Fibroblast of lung (primary cell): ENCODE results near the gene GALNT17.

Experiments used
- EZH2 ChIP-seq: IDR thresholded peaks from 2 replicates; pipeline ENCODE4 v1.5.1; 2012; ENCODE audit warnings: low read length, control low read depth, mild to moderate bottlenecking; ENCODE audit errors: missing control alignments
- TF ChIP-seq, protein P1 (sequence below), 2 donors: IDR thresholded peaks in 1 of 2; conservative IDR thresholded peaks in 1 of 2; 1 replicate in 1 of 2; 2 replicates in 1 of 2; pipeline ENCODE4 v1.5.1; 2011 to 2012; ENCODE audit warnings: low read length in 2 of 2, control low read depth in 1 of 2, inconsistent platforms in 1 of 2, low read depth in 1 of 2, mild to moderate bottlenecking in 1 of 2

DNA sequence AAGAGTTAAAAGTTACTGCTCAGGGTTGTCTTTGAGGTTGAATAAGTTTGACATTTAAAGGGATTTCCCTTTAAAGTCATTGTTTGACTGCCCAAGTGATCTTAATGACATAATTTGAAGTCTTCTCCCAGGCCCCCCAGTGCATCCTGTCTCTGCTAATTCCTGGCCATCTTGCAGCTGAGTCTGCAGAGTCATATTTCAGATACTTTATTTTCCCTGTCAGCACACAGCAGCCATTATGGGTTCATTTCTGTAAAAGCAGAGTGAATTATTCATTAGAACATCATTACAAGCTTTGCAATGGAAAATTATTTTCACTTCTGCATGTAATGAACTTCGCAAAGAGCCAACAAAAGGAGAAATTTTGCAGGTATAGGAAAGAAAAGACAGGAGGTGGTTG, 536.6 kb downstream of the GALNT17 start:
- TF ChIP-seq, protein P1, sequence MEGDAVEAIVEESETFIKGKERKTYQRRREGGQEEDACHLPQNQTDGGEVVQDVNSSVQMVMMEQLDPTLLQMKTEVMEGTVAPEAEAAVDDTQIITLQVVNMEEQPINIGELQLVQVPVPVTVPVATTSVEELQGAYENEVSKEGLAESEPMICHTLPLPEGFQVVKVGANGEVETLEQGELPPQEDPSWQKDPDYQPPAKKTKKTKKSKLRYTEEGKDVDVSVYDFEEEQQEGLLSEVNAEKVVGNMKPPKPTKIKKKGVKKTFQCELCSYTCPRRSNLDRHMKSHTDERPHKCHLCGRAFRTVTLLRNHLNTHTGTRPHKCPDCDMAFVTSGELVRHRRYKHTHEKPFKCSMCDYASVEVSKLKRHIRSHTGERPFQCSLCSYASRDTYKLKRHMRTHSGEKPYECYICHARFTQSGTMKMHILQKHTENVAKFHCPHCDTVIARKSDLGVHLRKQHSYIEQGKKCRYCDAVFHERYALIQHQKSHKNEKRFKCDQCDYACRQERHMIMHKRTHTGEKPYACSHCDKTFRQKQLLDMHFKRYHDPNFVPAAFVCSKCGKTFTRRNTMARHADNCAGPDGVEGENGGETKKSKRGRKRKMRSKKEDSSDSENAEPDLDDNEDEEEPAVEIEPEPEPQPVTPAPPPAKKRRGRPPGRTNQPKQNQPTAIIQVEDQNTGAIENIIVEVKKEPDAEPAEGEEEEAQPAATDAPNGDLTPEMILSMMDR (conservative IDR thresholded peaks at IDR 0.05 in 1 of 2, IDR thresholded peaks at IDR 0.05 in 1 of 2; ENCODE audit: low read depth in 1 of 2, low read length in 2 of 2), result no peak
- TF ChIP-seq EZH2, result no peak
